OCI-M1 (cell line): Measurements from ENCODE around the gene HMCN1.

Experiments used
- DNase-seq: peaks from one replicate; lab custom pipeline; 2025; lab: John Stamatoyannopoulos, UW

HMCN1 gene

DNA sequence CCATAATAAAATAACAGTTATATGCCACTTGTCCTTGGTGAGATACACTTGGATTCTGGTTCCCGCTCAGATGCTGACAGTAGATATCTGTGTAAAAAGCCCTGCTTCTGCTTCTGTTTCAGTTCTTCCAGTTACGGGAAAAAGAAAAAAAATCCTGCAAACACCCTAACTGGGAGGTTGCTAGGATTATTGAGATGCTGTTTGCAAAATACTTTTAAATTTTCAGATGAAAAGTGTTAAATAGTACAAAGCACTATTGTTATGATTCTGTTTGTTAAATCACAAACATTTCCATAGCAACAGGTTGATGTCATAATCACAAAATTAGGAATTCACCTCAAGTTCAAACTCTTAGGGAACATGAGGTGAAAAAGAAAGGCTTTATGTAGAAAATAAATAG is 232.3 kb downstream of the HMCN1 start:
- no peak for DNase-seq

DNA sequence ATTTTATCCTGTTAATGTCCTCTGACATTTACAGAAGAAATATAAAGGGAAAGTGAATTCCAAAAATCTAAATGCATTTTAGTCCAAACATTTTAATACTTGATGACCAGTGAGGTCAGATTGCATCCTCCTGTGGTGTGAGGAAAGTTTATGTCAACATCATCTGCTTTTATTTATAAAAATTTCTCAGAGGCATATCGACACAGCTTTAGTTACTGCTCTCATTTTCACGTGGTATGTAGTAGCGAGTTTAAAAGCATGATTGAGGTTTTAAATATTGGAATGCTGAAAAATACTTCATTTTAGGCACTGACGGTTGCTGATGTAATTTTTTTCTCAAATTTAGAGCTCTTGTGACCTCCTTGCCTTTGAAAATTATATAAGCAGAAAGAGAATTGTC is 234.8 kb downstream of the HMCN1 start:
- DNase-seq = no peak

DNA sequence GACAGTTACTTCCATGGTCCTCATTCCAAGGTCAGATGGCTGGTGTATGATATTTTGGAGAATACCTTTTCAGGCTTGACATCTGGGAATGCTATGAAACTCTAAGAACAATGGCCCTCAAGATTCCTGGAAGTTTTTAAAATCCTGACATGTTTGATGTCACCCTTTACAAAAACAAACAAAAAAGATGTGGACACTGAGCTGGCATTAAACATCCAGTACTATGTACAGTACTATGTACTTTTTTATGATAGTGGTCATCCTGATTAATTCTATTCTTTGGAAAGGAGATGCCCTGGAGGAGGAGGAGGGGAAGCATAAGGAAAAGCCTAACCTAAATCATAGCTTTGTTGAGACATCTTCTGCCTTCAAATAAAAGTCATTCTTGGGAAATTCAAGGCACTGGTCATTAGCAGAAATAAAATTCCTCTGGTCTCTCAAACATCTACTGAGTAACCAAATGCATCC is 235.4 kb downstream of the HMCN1 start:
- no peak for DNase-seq

DNA sequence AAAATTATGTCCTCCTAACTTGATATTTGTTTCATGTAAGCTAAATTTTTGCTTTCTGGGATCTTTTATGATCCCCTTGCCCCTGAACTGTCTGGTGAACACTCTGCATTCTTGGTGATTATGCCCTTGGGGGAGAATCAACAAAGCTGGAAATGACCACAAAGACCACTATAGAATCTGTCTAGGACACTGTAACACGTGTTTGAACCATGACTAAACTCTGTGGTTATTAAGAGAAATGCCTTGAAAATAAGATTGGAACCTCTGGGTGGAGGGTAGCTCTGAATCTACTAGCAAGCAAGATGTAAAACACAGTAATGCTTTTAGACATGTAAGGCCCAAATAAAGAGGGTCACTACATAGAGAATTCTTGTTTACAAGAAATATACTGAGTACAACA is 237.5 kb downstream of the HMCN1 start:
- peak; percentile 67 for DNase-seq

DNA sequence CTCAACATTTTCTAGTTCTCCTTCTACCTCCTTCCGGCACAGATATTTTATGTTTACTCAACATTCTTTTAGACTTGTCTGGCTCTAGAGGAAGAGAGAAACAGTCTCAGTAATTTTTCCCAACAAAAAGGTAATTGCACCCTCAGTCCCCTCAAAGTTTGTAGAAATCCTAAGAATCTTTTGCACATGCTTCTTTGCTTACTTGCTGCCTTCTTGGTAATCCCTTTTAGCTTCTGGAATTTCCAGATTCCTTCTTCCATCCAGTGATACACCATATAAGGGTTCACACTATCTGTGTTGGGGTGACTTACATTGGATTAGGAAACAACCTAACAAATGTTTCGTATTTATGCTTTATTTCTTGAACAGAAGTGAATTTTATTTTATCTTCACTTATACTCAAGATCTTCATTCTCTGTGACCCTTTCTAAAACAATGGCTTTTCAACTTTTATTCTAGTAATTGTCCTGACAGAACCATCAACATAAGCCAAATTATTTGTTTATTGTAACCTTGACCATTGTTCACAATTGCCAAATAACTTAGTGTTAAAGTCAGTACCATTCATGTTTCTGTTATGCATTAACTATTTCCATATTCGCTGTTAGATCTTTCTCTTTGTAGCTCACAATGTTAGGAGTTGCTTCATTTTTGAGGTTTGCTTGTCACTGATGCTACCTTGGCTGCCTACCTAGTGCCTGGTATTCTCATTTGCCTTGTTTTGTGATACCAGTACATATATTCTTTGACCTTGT is 238.1 kb downstream of the HMCN1 start:
- no peak for DNase-seq

DNA sequence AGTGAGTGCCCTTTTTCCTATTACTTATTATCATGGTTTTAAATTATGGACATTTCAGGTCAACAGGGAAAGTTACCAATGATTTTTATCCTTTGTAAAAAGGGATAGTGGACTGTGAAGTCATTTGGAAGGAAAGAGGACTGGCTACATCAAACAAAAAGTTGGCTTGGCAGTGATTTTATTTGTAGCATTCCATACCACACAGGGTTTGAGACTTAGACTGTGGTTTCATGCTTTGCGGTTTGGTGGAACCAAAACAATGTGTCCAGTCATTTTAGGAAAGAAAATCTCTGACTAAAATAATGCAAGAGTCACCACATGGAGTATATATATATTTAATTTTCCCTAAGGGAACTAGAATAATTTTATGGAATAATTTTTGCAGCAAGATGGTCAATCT is 239.5 kb downstream of the HMCN1 start:
- DNase-seq = no peak

DNA sequence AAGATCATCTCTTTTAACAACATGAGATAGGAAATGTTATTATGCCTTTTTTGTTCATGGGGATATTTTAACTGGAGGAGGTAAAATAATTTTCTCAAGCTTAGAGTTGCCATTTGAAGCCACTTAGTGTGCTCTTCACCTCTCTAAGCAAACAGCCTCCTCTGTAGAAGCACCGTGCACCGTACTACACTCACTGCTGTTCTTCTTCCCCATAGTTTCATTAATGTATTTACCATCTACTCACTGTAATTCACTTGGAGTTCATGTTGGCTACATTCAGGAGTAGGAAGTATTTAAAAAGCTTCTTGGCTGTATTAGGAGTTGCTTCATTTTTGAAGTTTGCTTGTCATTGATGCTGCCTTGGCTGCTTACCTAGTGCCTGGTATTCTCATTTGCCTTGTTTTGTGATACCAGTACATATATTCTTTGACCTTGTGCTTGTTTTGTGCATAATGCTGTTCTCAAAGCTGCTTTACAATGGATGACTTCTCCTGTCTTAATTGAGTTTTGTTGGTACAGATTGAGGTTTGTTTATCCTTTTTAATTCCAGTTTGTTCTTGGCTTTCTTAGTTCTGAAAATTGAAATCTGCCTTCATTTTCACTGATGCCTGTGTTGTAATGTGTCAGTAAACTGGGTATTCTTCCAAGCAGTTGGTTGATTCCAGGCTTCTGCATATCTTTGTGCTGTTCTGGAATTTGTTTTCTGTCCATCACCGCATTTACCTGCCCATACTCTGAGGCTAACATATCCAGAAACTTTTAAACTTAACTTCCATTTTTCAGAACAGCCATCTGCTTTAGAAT is 240.4 kb downstream of the HMCN1 start:
- no peak for DNase-seq

DNA sequence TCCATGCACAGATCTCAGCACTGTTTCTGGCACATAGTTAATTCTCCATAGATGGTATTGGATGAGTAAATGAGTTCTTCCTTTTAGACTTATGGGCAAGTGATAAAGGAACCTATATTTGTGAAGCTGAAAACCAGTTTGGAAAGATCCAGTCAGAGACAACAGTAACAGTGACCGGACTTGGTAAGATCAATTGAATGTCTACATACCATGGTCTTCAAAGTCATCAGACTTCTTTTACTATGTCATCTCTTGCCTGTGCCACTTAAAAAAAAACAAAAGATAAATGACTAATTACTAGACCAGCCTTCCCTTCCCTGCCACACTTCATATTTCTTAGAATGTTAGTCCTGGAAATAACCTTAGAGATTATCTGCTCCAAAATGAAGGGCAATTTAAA is 246.7 kb downstream of the HMCN1 start:
- DNase-seq = no peak

DNA sequence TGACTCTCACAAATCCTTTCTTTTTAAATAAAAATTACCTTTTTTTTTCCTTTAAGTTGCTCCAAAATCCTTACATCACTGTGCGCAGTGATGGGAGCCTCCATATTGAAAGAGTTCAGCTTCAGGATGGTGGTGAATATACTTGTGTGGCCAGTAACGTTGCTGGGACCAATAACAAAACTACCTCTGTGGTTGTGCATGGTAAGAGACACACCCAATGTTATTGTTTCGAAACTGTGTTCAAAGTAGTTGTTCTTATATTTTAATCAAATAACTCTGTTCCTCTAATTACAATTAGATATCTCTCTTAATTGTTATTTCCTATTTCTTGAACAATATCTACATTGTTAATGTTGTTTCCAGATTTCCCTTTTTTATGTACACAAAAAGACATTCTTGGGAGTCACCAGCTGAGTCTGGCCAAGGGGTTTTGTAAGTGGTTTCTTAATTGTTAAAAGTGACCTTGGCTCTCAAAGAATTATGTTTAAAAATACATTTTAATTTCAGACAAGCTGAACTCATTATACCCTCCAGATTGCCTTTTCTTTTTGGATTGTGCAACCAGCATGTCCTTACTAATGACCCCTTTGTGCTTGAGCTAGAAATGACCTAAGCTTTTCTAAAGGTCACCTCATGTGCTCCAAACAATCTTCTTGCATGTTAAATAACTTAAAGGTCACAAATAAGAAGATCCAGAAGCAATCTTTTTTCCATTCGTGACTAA is 250.1 kb downstream of the HMCN1 start:
- DNase-seq = no peak

DNA sequence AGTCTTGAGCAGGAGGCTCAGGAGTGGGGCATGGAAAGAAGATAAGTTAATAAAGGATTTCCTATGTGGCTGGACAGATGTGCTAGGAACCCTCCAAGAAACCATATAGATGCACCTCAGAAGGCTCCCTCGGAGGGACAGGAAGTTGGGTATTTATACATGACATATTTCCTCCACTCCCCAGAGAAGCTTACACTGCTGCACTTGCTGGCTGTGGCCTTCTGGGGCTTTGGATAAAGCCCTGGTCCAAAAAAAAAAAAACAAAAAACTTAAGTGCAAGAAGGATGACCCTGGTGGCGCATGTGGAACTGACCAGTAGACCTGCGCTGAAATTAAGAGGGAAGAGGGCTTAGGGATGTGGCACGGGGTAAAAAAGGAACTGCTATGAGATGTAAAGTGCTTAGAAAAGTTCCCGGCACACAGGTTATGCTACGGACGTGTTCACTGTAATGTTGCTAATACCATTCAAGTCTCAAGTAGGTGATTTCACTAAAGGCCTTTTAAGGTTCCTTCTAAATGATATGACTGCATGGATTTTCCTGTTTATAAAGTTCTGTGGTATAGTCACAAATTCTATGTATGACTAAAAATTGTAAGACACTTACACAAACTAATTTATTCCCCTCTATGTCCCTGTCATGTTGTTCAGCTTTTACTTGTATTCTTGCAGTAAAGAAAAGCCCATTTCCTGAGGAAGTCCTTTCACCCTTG is 253.6 kb downstream of the HMCN1 start:
- DNase-seq = no peak

DNA sequence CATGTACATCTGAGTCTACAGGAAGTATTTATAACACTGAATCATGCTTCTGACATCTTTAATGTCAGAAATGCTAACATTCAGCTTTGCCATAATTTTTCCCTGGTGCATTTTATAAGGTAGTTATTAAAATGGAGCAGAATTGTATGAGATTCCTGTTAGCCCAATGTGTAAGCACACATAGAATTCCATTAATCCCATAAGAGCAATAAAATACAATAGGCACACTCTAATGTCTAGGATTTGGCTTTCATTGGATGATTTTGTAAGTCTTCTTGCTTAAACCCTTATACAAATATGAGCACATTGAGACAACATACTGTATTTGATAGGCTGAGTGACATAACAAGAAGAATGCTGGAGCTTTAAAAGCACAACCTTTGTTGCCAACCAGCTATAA is 256.4 kb downstream of the HMCN1 start:
- no peak for DNase-seq

DNA sequence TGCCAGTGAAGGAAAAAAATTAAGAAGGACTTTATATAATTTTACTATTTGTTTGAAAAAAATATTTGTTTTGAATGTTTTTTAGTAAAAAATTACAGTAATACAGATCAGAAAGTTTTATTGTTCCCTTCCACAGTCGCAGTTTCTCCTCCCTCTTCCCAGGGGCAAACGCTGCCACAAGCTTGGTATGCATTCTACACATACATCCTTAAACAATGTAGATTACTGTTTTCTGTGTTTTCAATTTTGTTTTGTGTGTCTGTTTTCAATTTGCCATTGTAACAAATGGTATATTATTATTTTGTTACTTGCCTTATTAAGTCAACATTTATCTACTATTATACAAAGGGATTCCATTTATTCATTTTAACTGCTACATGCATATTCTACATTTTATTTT is 257.1 kb downstream of the HMCN1 start:
- DNase-seq = no peak

DNA sequence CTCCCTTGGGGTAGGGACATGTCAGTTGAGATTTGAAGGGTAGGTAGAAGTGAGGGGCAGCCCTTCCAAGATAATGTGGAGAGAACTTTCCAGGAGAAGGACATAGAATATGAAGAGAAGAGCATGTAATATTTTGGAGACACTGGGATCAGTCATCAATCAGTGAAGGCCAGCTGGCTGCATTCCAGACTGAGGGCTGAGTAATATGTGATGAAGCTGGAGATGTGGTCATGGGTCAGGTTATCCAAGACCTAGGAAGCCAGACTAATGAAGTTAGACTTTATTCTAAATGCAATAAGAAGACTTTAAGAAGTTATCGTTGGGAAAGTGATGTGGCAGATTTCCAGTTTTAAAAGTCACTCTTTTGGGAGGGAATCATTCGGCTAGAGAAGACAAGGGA is 262.0 kb downstream of the HMCN1 start:
- DNase-seq = no peak

DNA sequence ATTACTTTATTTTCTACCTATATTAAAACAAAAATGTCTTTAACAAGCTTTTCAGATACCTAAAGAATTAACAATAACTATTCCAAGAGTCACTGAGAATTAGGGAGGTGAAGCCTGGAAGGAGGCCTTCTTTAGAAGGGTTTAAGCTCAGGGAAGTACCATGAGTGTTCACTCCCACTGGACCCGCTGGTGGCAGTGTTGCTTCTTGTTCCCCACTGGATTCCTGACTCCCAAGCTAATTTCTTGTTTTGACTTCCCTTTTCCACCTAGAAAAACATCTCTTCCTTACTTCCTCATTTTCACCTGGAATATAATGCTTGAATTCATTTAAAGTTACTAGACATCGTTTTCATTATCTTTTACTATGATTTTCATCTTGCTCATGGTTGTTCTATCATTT is 264.2 kb downstream of the HMCN1 start:
- DNase-seq = peak; percentile 71

DNA sequence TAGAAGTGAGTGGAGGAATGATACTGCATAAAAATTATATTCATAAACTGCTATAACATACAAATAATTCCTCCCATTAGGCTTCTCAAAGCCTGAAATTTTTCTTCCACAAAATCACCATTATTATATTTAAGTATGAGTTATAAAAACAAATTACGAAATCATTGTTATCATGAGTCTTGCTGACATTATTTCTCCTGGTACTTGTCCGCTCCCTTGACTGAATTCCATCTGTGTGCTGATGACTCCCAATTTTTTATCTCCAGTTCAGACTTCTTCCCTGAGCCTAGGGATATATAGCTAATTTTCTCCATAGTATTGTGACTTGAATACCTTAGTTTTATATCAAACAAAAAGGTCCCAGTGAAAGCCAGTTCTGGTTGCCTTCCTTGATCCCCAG is 268.2 kb downstream of the HMCN1 start:
- DNase-seq = no peak

DNA sequence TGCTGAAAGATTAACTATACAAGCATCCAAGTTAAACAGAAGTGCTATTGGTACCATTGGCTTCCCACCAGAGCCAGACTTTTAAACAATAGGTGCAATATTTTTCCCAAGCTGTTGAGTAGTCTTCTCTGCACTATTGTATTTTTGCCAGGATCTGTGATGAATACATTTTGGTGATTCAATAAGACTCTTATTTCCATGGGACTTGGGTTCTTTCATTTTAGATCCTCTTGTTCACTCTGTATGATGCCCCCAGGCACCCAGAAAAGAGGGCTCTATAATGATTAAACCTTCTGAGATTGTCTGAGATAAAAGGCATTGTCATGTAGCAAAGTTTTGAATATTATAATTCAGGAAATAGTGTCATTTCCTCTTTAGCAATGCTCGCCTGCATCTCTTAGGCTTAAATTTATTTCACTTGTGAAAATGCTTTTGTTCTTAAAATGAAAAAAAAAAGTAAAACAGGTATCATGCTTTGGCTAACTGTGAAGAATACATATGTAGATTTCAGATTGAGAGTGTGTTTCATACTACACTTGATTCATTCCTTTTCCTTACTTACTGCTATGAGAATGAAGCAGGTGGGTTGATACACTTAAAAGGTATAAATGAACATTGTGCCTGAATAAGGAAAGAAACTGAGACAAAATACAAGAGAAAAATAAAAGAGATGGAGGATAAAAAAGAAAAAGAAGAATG is 275.0 kb downstream of the HMCN1 start:
- DNase-seq = no peak

DNA sequence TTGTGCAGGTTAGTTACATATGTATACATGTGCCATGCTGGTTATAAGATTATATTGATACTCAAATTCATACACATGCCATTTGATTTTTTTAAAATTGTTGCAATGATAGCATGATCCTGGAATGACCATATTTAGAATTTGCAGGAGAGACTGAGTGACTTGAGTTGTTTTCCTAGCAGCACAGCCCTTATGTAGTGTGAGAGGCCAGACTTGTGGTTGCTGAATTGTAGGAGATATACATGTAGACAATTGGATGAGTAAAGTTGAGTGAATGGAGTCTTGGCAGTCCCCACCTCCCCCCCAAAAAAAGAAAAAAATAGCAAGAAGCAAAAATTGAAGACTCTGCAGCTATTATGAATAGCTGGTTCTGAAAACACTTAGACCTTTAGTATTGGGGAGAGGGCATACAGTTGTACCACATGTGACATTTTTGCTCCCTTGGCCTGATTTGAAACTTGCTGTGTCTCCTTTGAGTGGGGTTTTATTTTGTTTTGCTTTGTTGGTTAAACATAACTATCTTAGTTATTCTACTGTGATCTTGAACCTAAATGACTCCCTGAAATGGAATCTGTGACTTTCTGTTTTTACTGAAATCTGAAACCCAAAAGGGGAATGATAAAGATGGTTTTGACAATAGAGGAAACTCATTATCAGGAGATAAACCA is 280.3 kb downstream of the HMCN1 start:
- peak; percentile 19 for DNase-seq

DNA sequence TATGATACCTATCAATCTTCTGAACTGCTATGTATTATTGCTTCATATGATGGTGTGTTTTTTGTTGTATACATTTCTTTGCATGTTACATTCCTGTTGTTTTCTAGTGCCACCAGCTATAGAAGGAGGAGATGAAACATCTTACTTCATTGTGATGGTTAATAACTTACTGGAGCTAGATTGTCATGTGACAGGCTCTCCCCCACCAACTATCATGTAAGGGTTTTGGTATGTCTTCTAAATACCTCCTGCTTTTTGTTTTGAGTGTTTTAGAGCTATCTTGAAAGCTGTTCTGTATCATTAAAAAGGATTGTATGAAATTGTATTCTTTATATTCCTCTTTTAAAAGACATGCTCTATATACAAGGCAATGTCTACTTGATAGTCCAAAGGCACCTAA is 282.7 kb downstream of the HMCN1 start:
- no peak for DNase-seq

DNA sequence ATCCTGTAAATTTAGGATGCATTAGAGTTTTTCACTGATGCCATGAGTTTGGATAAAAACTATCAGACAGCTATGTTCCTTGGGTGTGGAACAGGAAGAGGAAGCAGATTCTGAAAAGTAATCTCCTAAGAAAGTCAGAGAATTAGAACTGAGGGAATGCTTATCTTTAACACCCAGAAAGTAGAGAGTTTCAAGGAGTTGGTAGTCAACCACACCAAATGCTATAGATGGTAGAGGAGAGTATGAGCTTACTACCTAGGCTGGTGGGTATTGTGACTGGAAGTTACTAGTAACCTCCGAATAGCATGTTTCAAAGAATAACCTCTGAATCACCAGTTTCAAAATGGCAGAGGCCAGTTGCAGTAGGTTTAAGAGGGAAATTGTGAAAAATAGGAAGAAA is 288.0 kb downstream of the HMCN1 start:
- DNase-seq = peak; percentile 81

DNA sequence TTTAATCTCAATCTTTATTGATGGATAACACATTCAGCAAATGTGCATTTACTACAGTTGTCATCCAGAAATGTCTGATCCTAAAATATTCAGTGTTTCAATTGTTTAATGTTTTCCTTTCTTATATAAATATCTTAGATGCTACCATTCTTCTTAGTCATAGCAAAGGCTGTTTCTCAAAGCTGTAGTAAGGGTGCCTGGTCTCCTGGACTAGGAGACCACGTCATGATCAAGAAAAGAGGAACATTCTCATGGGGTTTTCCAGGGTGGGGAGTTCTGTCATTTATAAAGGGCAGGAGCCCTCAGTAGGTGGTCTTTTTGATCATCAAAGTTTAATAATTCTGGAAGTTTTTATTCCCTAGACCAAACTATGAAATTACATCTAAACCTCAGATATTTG is 292.8 kb downstream of the HMCN1 start:
- DNase-seq = no peak

DNA sequence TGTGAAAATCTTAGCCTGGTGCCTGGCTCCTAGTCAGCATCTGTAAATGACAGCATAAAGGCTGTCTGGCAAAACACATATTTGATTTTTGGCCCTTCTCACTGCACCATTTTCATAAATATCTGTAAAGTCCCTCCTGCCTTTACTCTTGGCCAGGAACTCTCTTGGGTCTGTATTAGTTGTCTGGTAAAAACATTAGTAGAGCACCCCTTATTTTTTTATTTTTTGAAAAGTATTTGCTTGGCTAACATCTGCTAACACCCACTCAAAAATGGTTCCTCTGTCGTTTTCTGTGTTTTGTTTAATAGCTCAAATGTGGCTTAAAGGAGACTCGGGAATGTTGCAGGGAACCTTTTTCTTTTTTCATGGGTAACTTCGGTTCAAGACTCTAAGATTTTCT is 293.4 kb downstream of the HMCN1 start:
- DNase-seq = no peak
